GM12878 (cell line): ENCODE data around the gene CCNA2. TPM values are rescaled to one million over a fixed set of nuclear protein-coding genes. Genes with fewer than 3 reads are reported as not detected.

ENCODE experiments used
- ATF7 ChIP-seq: fragments of 450-650 bp; IDR thresholded peaks from 2 replicates; pipeline ENCODE4 v1.6.1; 2016; ENCODE audit warnings: low read depth, mild to moderate bottlenecking
- BCL11A ChIP-seq: IDR thresholded peaks from 2 replicates; pipeline ENCODE4 v1.6.1; 2011; ENCODE audit warnings: low read depth, low read length
- BRCA1 ChIP-seq: IDR thresholded peaks from 2 replicates; pipeline ENCODE4 v1.6.1; 2011; ENCODE audit warnings: low read depth, low read length, improper control_type of control experiment
- CBFB ChIP-seq: IDR thresholded peaks from 2 replicates; pipeline ENCODE4 v1.6.1; 2016; ENCODE audit warnings: antibody characterized with exemption, low read depth
- CEBPB ChIP-seq, 2 experiments: fragments of 150-350 bp in 1 of 2; IDR thresholded peaks; 2 replicates each; pipeline ENCODE4 v1.6.1; 2012 to 2014; ENCODE audit warnings: low read depth in 2 of 2, low read length in 2 of 2, borderline replicate concordance in 1 of 2, inconsistent platforms in 1 of 2
- CHD1 ChIP-seq: IDR thresholded peaks from 2 replicates; pipeline ENCODE4 v1.6.1; 2012; ENCODE audit warnings: low read depth, low read length, improper control_type of control experiment
- CHD2 ChIP-seq: IDR thresholded peaks from 2 replicates; pipeline ENCODE4 v1.6.1; 2011; ENCODE audit warnings: low read depth, low read length, improper control_type of control experiment, borderline replicate concordance
- E2F4 ChIP-seq: IDR thresholded peaks from 2 replicates; pipeline ENCODE4 v1.6.1; 2012; ENCODE audit warnings: low read depth, low read length, improper control_type of control experiment
- EED ChIP-seq: sonication (generic); IDR thresholded peaks from 2 replicates; pipeline ENCODE4 v1.6.1; 2016; ENCODE audit warnings: antibody characterized with exemption, low read depth
- FOS ChIP-seq: IDR thresholded peaks from 3 replicates; pipeline ENCODE4 v1.6.1; 2011; ENCODE audit warnings: borderline replicate concordance; ENCODE audit not compliant: insufficient read length; ENCODE audit errors: extremely low read depth
- FOXK2 ChIP-seq: fragments of 450-650 bp; IDR thresholded peaks from 2 replicates; pipeline ENCODE4 v1.6.1; 2017; ENCODE audit warnings: mild to moderate bottlenecking, moderate library complexity
- IRF4 ChIP-seq: IDR thresholded peaks from 2 replicates; pipeline ENCODE4 v1.6.1; 2011; ENCODE audit warnings: low read depth, low read length
- IRF5 ChIP-seq: fragments of 450-650 bp; IDR thresholded peaks from 2 replicates; pipeline ENCODE4 v1.6.1; 2017; ENCODE audit warnings: borderline replicate concordance
- MEF2A ChIP-seq: IDR thresholded peaks from 2 replicates; pipeline ENCODE4 v1.6.1; 2011; ENCODE audit warnings: low read depth, mild to moderate bottlenecking, low read length, moderate library complexity; ENCODE audit not compliant: insufficient read depth
- MTA3 ChIP-seq: IDR thresholded peaks from 2 replicates; pipeline ENCODE4 v1.6.1; 2012; ENCODE audit warnings: low read length, inconsistent platforms, borderline replicate concordance
- NFIC ChIP-seq: IDR thresholded peaks from 2 replicates; pipeline ENCODE4 v1.6.1; 2012; ENCODE audit warnings: low read depth, mild to moderate bottlenecking, inconsistent platforms, low read length, moderate library complexity
- NR2C1 ChIP-seq: fragments of 450-650 bp; IDR thresholded peaks from 2 replicates; pipeline ENCODE4 v1.6.1; 2017; ENCODE audit warnings: antibody characterized with exemption, mild to moderate bottlenecking, moderate library complexity
- NR2C2 ChIP-seq: IDR thresholded peaks from 2 replicates; pipeline ENCODE4 v1.6.1; 2011; ENCODE audit warnings: borderline replicate concordance, low read depth; ENCODE audit not compliant: control insufficient read depth, insufficient read length
- NR2F1 ChIP-seq: fragments of 450-650 bp; conservative IDR thresholded peaks from 2 replicates; pipeline ENCODE4 v1.6.1; 2017; ENCODE audit warnings: mild to moderate bottlenecking
- RAD21 ChIP-seq: IDR thresholded peaks from 2 replicates; pipeline ENCODE4 v1.6.1; 2011; ENCODE audit warnings: mild to moderate bottlenecking, low read depth, low read length, moderate library complexity; ENCODE audit not compliant: insufficient read depth
- RB1 ChIP-seq: fragments of 450-650 bp; formaldehyde crosslinking; IDR thresholded peaks from 2 replicates; pipeline ENCODE4 v1.6.1; 2017; ENCODE audit warnings: mild to moderate bottlenecking, borderline replicate concordance
- RBBP5 ChIP-seq: fragments of 200-600 bp; sonication (generic); conservative IDR thresholded peaks from 2 replicates; pipeline ENCODE4 v1.6.1; 2016
- SREBF2 ChIP-seq: IDR thresholded peaks from 2 replicates; pipeline ENCODE4 v1.6.1; 2012; ENCODE audit warnings: mild to moderate bottlenecking, low read length
- WRNIP1 ChIP-seq: IDR thresholded peaks from 2 replicates; pipeline ENCODE4 v1.6.1; 2011; ENCODE audit warnings: low read depth, low read length, improper control_type of control experiment, borderline replicate concordance
- YBX1 ChIP-seq: fragments of 450-650 bp; IDR thresholded peaks from 2 replicates; pipeline ENCODE4 v1.6.1; 2016; ENCODE audit warnings: antibody characterized with exemption
- ZBTB40 ChIP-seq: fragments of 450-650 bp; IDR thresholded peaks from 2 replicates; pipeline ENCODE4 v1.6.1; 2016; ENCODE audit warnings: mild to moderate bottlenecking, moderate library complexity, borderline replicate concordance
- polyA plus RNA-seq, 11 experiments: library from polyadenylated mRNA; depleted of rRNA in 4 of 11; unstranded in 6 of 11; stranded (reverse) in 5 of 11; fragments of >200 nt; fragmentation: Nextera tagmentation in 4 of 11; fragmentation: Illumina TruSeq in 1 of 11; extraction: Ambion mirVana in 4 of 11; extraction: Trizol in 1 of 11; gene quantifications; 1 replicate in 1 of 11; 2 replicates in 10 of 11; pipeline versions ENCODE4 v1.2.1 to v1.2.3, GENCODE V29; 2011 to 2016; ENCODE audit warnings: inconsistent platforms in 2 of 11, missing spikeins in 2 of 11, low read depth in 1 of 11
- total RNA-seq, 4 experiments: library from RNA; depleted of rRNA in 3 of 4; stranded (reverse); fragments of >200 nt in 3 of 4; fragmentation: Illumina TruSeq in 1 of 4; extraction: Trizol in 1 of 4; gene quantifications; 2 replicates each; pipeline versions ENCODE4 v1.2.1 to v1.2.3, GENCODE V29; 2013 to 2021

The CCNA2 gene
- total and polyA plus RNA-seq, 10 of the 15 experiments (the other 5 are each of a cell fraction or from before 2014, with no cell fraction given), result 21.8 to 153 (median 94.5) TPM

GRCh38 chr4:121788896-121789295 is 34.8 kb downstream of the CCNA2 start (continued):
- TF ChIP-seq E2F4 (no peak), BRCA1 (no peak), YBX1 (no peak), RAD21 (0 out of 2 replicates have a peak, but pooled peaks have one; percentile 8), CHD2 (no peak), CEBPB (IDR thresholded peaks at IDR 0.05; ENCODE audit: borderline replicate concordance in 1 of 2, low read depth in 2 of 2, low read length in 2 of 2) (no peak), IRF4 (peak; percentile 37; the same call in 1 of the 2 replicates), MTA3 (0 out of 2 replicates have a peak, but pooled peaks have one; percentile 41), NR2C2 (no peak), IRF5 (no peak), NR2F1 (no peak), ATF7 (no peak), FOXK2 (no peak), CHD1 (no peak), SREBF2 (no peak), RBBP5 (no peak), ZBTB40 (no peak), RB1 (no peak), CBFB (no peak), NR2C1 (no peak), MEF2A (0 out of 2 replicates have a peak, but pooled peaks have one; percentile 10), BCL11A (0 out of 2 replicates have a peak, but pooled peaks have one; percentile 18), FOS (no peak), NFIC (peak; percentile 65; the same call in 1 of the 2 replicates), WRNIP1 (no peak), EED (no peak)
